NCI-H1105 treated with DMSO at 0.1 percent for 48 hours (cell line): ENCODE measurements around the gene SEPTIN6.
A peak's percentile ranks its signal among the peaks of the same experiment; 100 is the strongest.
"Not testable (repeated sequence)": the region's sequence is repeated elsewhere in the genome, so short reads cannot be mapped to it uniquely, and the experiment has no call there.

ENCODE experiments used
- DNase-seq: peaks from one replicate; lab custom pipeline; 2025; lab: John Stamatoyannopoulos, UW

Gene SEPTIN6

DNA sequence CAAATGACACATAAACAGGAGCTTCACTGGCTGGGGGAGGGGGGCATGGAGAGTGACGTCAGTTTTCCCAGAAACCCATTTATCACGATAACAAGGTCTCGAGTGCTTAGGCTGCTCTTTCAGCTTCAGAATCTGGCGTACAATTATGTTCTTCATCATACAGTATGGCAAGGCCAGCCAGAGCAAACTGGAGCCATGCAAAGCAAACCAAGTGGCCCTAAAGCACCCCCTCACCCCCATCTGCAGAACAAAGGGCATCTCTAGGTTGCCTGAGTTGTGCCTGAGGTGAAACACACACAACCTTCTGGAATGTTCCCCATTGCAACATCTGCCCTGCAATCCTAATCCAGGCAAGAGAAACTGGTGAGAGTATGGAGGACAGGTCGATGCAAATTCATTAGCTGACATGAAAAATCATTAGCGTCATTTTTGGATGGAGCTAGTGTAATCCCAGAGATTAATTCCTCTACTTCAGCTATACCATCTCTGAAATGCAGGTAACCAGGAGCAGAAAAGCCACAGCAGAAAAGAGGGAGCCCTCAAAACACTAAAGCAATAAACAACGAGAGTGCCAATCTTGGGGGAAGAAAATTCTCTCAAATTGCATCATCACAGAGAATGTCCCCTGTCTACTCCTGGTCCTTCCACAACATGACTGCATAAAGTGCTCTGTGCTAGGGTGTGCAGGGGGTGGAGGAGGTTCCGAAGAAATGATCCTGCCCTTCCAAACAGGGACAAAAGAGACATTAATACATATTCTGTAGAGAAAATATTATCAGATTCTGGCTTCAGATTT is 1.8 kb downstream of the SEPTIN6 start:
- no peak for DNase-seq

DNA sequence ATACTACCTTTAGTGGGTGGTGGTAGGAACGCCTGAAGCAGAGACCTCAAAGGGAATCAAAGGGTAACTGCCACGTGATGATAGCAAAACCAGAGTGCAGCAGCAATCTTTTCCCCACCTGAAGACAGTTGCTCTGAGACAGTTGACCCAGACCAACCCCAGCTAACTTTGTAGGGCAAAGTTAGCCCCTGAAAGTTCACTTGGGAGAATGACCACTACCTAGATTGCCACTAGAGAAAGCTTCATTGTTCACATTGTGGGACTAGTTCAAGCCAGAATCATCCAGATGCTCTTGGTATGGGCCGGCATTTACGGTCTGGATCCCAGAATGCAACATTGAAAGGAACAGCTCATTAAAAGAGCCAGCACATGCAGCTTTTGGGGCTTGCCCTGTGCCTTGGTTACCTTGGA is 4.1 kb downstream of the SEPTIN6 start:
- DNase-seq: no peak

DNA sequence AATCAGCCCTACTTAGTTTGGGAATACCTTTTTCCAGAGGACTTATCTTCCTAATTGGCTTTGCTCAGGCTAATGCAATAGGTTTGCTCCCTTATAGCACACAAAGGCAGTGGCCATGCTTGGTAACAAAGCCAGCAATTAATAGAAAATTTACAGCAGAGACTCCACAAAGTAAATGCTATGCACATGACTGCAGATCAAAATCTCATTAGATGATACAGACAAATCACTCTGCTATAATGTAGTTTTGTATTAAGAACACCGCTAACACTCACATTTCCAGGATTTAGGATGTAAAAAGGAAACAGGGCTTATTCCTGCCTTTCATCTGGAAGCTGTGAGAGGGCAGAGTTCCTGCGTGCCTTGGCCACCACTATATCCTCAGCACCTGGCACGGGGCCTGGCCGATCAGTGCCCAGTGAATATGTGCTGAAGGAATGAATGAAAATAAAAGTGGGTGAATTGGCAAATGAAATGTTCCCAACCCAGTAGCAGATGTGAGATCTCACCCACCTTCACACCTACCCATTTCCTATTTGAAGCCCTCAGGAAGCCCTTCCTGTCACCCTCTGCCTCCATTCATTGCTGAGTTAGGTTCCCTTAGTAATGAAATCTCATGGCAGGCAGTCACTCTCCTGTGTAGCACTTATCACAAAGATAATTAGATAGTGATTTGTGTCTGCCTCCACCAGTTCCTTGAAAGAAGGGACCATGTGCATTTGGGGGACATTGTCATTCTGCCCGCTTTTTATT is 5.1 kb downstream of the SEPTIN6 start:
- DNase-seq: no peak

DNA sequence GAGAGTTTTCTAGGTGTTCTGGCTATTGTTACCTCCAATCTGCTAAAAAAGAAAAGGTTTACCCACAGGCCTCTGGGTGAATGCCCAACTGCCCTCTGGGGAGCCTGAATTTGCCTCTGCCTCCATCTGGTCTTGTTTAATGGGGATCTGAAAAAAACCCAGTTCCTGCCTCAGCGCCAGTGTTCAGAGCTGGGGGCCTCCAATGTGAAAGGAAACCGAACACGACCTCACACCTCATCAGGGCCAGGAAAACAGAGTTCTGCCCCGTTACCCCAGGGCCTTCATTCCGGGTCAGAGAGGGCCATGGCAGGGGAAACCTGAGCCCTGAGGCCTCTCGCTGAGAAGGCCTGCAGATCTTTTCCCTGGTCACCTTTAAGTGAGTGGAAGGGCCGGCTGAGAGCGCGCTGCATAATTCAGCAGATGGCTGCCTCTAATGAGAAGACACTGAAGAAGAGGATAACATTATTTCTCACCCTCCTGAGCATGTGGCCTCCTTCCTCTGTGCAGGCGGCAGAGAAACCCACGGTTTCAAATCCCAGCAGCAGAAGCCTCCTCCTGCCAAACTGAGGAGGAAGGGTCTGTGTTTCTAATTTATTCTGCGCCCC is 6.8 kb downstream of the SEPTIN6 start:
- DNase-seq: no peak

DNA sequence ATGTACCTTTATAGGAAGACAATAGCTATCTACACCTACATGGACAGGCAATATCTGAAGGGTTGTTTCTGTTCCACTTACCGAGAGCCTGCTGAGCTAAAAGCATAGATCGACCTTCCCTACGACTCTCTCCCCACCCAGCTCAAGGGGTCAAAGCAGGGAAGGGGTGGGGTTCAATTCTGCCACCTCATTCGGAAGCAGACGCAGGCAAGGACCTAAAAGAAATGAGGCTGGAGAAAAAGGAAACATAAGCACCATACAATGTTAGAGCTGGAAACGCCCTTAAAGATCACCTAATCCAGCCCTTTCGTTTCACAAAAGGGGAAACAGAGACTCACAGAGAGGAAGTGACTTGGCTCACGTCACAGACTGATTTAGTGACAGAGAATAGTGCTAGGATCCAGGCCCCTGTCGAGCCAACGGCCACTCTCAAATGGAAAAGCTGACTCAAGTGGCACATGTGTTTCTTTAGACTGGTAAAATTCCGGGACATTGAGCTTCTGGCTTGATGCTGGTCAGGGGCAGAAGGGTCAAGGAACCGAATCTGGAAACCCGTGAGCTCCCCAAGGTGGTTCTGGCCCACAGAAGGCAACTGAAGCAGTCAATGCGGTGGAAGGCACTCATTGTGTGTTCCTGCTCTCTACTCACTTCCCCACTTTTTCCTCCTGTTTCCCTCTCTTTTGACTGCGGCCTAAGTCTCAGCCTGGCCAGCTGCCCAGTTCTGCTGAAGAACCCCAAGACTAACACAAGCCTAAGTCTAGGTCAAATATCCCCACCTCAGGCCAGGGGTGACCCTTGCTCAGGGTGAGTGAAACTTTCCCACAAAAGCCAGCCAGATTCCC is 7.5 kb downstream of the SEPTIN6 start:
- no peak for DNase-seq

DNA sequence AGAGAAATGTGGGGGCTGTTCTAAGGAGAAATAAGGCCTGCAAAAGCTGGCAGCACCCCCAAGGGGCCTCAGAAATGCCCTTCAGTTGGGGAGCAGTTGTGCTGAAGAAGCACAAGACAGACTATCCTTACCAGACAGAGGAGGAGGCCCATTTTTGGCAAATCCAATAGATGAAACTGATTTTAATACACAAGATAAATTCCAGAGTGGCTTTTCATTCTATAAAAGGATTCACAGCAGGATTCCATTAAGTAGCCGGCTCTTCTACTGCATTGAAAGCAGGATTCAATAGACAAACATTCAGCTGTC is 8.1 kb downstream of the SEPTIN6 start:
- DNase-seq: no peak

DNA sequence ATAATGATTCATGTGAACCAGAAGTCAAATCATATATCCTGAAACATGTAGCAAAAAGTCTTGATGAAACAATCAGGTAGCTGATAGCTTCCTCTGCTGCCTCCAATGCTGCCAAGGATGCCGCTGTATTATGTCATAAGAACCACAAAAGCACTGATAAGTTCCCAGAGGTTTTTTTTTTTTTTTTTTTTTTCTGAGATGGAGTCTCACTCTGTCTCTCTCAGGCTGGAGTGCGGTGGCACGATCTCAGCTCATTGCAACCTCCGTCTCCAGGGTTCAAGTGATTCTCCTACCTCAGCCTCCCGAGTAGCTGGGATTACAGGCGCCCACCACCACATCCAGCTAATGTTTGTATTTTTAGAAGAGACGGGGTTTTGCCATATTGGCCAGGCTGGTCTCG is 8.7 kb downstream of the SEPTIN6 start:
- DNase-seq: not testable (repeated sequence)

DNA sequence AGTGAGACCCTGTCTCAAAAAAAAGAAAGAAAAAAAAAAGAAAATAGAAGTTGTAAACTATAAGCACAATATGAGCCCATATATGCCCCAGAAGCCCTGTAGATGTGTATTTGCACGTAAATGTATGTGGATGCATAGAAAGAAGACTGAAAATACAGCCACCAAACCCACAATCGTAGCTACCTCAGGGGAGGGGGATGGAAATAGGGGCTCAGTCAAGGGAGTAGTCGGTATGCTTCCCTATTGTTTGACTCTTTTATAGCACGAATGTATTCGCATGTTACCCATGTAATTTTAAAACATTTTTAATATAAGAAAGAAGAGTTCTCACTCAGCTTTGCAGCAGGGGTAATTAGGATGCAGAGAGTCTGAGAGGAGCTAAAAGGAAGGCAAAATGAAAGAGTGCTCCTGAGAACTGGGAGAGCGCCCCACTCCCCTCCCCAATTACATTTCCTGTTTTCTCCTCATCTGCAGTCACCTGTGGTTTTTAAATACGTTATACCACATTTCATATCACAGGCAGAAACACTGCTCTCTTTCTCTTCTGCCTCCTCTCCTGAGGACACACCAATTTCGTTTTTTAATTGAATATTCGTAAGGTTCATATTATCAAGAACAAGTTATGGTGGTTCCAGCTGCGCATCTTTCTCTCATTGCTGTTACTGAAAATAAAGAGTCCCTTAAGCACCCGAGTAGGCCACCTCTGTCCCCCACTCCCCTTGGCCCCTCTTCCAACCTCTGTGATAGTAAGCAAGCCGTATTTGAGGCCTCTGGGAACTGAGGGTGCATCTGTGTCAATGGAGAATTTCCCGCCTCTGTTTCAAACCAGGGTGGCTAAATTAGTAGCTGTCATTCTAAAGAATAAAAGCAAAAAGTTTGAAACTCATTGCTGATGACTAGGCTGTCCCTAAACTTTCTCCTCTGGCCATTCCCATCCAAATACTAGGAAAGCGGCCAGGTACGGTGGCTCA is 10.7 kb downstream of the SEPTIN6 start:
- DNase-seq: no peak

DNA sequence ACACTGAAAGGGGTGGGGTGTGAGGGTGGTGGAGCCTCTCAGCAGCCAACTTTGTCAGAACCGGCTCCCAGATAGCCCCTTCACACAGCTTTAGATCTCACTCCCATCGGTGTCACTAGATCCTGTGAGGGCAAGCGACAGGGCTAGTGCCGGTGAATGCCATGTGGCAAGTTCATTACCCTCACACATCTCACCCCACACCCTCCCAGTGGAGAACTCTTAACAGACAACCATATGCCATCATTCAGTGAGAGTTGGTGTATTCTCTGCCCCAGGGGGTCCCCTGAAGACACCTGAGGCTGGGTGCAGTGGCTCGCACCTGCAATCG is 15.3 kb downstream of the SEPTIN6 start:
- DNase-seq: no peak

DNA sequence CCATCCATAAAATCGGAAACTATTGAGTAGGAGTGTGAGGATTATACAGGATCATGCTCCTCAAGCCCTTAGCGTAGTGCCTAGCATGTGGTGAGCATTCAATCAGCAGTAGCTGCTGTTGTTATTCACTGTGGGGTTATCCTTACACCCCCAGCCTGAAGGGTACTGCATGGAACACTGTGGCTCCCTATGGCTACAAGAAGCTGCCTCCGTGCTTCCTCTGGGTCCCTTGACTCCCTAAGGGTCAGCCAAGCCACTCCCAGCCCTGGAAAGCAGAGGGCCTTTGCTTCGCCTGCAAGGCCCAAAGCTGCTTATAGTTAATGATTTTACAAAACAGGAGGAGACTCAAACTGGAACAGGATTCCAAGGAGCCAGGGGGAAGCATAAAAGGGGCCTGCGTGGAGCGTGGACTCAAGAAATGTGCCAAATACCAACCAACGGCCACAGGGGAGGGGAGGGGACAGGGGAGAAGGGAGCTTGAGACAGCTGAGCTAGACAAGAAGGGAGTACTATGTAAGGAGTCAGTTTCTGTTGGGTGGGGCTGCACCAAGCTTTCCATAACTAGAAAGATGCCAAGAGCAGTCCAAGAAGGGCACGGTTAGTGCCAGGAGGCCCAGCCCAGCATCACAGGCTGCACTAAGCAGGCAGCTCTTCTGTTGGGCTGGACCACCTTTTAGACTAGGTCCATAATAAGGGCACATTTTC is 15.9 kb downstream of the SEPTIN6 start:
- DNase-seq: no peak

DNA sequence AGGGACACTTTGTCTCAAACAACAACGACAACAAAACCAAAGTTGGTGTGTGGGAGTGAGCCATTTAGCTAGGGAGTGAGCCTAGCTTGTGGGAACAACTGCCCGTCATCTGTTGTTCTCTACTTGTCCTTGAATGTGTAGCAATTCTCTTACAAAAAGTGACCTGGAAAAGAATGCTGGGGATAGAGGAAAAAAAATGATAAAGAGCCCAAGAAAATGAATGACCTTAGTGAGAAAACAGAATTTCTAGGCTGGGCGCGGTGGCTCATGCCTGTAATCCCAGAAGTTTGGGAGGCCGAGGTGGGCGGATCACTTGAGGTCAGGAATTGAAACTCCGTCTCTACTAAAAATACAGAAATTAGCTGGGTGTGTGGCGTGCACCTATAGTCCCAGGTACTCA is 19.6 kb downstream of the SEPTIN6 start:
- DNase-seq: no peak

DNA sequence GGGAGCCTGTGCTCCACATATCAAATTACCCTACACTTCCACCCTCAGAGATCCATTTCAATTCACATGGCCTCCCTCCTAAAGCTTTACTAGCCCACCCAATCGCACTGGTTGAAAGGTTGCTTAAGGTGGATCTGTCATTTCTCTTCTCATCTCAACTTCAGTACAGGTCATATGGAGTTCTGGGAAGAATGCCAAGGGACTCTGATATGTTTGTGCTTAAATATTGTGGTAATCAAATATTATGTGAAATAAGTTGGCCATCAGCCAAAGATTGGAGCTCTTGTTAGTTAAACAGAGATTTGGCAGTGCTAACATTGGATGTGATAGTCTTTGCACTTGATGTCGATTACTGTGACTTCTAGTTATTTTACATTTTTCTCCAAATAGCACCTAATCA is 20.5 kb downstream of the SEPTIN6 start:
- peak; percentile 89 for DNase-seq

DNA sequence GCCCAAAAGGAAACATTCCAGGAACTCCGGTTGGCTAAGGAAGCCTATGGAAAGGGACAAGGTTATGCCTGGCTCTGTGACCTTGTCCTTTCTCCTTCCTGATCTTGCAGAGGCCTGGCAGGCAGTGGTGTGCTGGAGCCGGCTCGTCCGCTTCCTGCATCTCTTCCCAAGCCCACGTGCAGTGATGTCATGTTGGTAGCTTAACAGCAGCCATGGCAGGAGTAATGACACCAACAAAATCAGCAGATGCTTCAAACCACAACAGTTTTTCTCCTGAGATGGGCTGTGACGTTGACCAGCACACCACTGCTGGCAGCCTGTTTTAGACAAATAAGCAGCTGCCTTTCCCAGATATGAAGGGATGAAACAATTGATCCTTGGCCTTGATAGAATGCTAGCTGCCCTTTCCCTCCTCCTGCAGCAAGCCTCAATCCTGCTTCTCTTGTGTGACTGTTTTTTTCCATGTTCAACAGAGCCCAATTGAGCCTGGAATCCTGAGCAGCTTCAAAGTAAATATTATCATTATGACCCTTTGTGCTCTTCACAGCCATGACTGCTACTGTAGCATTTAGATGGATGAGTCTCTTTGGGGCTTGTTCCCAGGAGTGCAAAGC is 23.4 kb downstream of the SEPTIN6 start:
- no peak for DNase-seq

DNA sequence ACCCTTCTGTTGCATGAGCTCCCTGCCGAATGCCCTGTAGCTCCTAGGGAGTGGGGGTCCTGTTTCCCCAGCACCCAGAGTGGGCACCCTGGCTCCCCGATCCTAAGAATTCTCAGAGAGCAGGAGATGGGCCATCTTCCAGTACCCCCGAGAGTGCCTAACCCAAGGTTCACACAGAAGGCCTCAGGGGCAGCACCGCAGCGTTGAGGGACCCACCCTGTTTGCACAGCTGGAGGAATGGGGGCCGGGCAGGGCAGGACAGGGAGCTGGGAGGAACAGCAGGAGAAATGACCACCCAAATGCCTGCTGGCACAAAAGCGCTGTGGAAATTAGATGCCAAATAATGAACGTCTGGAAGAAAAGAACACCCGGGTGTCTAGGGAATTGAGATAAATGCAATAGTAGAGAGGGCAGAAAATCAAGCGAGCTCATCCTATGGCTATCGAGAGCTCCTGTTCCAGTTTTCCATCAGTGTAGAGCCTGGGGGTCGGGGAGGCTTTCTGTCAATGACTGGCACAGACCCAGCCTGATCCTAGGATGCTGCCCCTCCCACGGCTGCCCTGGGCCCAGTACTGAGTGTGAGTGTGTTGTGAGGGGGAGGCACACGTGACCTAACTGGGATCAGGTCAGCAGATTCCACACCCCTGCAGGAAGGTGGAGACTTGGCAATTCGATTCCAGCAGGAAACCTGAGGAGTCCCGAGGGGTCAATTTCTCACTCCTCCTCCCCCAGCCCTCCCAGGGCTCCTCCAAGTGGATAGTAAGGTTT is 25.7 kb downstream of the SEPTIN6 start:
- DNase-seq: no peak

DNA sequence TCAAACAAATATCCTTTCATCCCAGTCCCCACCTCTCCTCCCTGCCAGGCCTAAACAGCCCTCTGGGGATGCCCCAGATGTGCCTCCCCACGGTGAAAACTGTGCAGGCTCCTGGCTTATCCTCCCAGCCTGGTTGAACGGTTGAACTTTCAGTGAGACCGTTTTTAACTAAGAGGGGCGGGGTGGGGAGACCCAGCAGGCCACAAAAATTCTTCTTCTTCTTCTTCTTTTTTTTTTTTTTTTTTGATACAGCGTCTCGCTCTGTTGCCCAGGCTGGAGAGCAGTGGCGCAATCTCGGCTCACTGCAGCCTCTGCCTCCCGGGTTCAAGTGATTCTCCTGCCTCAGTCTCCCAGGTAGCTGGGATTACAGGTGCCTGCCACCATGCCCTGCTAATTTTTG is 28.1 kb downstream of the SEPTIN6 start:
- DNase-seq: not testable (repeated sequence)

DNA sequence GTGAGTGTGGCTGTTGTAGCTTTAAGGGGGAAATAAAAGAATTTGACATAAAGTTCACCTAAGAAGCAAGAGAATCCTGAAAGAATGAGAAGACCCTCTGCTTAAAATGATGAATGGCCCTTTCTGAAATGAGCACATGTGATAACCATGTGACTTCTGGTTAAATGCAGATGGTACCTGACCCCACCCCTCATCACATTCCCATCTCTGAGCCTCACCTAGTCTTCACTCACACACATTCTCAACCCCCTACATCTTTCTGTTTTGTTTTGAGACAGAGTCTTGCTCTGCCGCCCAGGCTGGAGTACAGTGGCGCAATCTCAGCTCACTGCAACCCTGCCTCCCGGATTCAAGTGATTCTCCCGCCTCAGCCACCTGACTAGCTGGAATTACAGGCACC is 31.5 kb downstream of the SEPTIN6 start:
- no peak for DNase-seq

DNA sequence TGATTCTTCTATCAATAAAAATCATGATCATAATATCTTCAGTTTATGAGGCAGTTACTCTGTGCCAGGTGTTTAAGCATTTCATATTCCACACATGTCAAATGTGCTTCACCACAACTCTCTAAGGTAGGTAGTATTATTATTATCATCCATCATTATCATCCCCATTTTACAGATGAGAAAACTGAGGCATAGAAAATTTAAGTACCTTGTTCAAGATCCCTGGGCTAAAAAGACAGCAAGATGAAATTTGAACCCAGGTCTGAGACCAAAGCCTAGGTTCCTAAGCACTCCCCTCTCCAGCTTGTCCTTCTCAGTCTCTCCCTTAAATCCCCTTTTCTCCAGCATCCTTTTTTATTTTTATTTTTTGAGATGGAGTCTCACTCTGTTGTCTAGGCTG is 33.4 kb downstream of the SEPTIN6 start:
- no peak for DNase-seq

DNA sequence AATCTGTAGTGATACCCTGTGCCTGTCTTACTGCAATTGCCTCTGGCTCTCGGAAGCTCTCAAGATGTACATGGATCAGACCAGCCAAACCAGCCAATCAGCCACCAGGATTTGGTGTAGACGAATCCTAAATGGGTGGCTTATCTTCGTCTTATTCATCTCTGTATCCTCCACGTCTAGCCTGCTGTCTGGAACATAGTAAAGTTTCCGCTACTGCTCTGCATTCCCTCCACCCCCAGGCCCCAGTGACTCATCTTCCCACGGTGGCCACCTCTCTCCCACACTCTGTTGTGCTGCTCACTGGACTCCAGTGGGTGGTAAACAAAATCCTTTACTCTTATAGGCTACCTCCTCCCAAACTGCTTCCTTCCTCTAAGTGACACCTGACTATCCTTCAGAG is 37.8 kb downstream of the SEPTIN6 start:
- DNase-seq: no peak

DNA sequence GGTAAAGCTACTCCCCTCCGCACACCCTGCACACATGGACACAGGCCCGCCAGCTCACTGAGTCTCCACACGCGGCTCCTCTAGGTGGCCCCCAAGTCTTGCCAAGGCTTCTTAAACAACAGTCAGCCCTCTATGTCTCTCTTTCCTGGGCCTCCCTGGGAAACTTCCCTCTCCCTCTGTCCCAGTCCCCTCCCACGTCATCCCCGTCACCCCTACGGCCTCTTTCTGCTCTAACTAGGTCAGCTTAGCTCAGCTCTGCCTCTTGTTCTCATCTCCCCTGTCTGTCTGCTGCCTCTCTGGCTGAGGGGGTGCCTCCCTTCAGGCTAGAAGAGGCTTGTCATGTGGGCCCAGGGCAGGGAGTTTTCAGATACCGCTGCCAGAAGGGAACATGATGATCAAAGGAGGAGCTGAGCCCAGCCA is 38.8 kb downstream of the SEPTIN6 start:
- DNase-seq: no peak

DNA sequence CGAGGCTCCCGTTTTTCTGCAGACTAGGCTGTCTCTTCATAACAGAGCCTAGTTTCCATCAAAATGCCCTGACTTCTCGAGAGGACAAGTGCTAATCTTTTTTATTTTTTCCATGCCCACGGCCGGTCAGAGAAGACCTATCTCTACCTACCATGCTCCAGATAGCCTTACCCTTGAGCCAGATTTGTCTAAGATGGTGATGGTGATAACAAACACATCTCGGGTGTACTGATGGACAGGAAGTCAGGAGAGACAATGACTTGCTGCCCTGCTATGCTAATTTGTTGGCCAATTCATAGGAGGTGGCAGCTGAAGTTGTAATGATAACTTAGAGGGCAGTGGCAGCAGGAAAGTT is 44.6 kb downstream of the SEPTIN6 start:
- DNase-seq: no peak
